Measurements from ENCODE around the gene TUBE1. TPM values are rescaled to one million over a fixed set of nuclear protein-coding genes. Genes with fewer than 3 reads are reported as not detected.

The TUBE1 gene
- total and polyA plus RNA-seq, 4 donors = 10.1 to 59.2 (median 15.1) TPM

- TF ChIP-seq CTCF (IDR thresholded peaks at IDR 0.05; ENCODE audit: control extremely low read depth, extremely low read depth) = no peak
- Histone ChIP-seq H3K36me3 (ENCODE audit: control insufficient read depth in 4 of 4, insufficient read depth in 4 of 4, low read length in 4 of 4) (no peaks in the 10 kb centered on the region), H3K4me3 (no peak overlapping the region), H3K9ac (ENCODE audit: insufficient read depth in 1 of 2, low read length in 2 of 2) (no peak overlapping the region), H3K27me3 (ENCODE audit: control insufficient read depth in 3 of 3, insufficient read depth in 3 of 3, low read length in 2 of 3) (no peaks in the 10 kb centered on the region), H3K27ac (ENCODE audit: low read depth in 1 of 2, low read length in 1 of 2) (no peak overlapping the region), H3K9me3 (ENCODE audit: control insufficient read depth in 4 of 4, insufficient read depth in 3 of 4, low read length in 3 of 4) (no peaks in the 10 kb centered on the region), H3K4me1 (ENCODE audit: control insufficient read depth in 5 of 5, insufficient read depth in 5 of 5, low read length in 5 of 5) (peaks cover 0 to 3% (median 0%) of the 10 kb centered on the region in 5 donors)
- no peak for DNase-seq
- no peak for ATAC-seq (ENCODE audit: insufficient read depth, low FRiP score)
- 69 to 86% methylated on average over 3 of the region's 3 CpGs for WGBS, 2 donors
Measured at GRCh38 chr6:112041535-112041934, 45.7 kb downstream of the TUBE1 start.

- no peaks in the 10 kb centered on the region for H3K27me3 ChIP-seq (ENCODE audit: control insufficient read depth in 3 of 3, insufficient read depth in 3 of 3, low read length in 2 of 3)
- DNase-seq (no peak), ATAC-seq (ENCODE audit: insufficient read depth, low FRiP score) (no peak)
- TF ChIP-seq CTCF (IDR thresholded peaks at IDR 0.05; ENCODE audit: control extremely low read depth, extremely low read depth) = no peak
- no peaks in the 10 kb centered on the region for H3K36me3 ChIP-seq (ENCODE audit: control insufficient read depth in 4 of 4, insufficient read depth in 4 of 4, low read length in 4 of 4)
- H3K9ac ChIP-seq (ENCODE audit: insufficient read depth in 1 of 2, low read length in 2 of 2) = no peak overlapping the region
- 43 to 51% methylated on average over 1 of the region's 1 CpG for WGBS, 2 donors
- H3K4me1 ChIP-seq (ENCODE audit: control insufficient read depth in 5 of 5, insufficient read depth in 5 of 5, low read length in 5 of 5) = peaks cover 0 to 3% (median 0%) of the 10 kb centered on the region in 5 donors
- no peaks in the 10 kb centered on the region for H3K9me3 ChIP-seq (ENCODE audit: control insufficient read depth in 4 of 4, insufficient read depth in 3 of 4, low read length in 3 of 4)
- no peak overlapping the region for H3K4me3 ChIP-seq
- H3K27ac ChIP-seq (ENCODE audit: low read depth in 1 of 2, low read length in 1 of 2) = no peak overlapping the region
Measured at GRCh38 chr6:112040956-112041355, 46.3 kb downstream of the TUBE1 start.

- ATAC-seq (ENCODE audit: insufficient read depth, low FRiP score) (no peak), DNase-seq (no peak)
- Histone ChIP-seq H3K9ac (ENCODE audit: insufficient read depth in 1 of 2, low read length in 2 of 2) (no peak overlapping the region), H3K4me1 (ENCODE audit: control insufficient read depth in 5 of 5, insufficient read depth in 5 of 5, low read length in 5 of 5) (peaks cover 0 to 4% (median 0%) of the 10 kb centered on the region in 5 donors), H3K4me3 (no peak overlapping the region), H3K9me3 (ENCODE audit: control insufficient read depth in 4 of 4, insufficient read depth in 3 of 4, low read length in 3 of 4) (no peaks in the 10 kb centered on the region), H3K27ac (ENCODE audit: low read depth in 1 of 2, low read length in 1 of 2) (no peak overlapping the region), H3K36me3 (ENCODE audit: control insufficient read depth in 4 of 4, insufficient read depth in 4 of 4, low read length in 4 of 4) (no peaks in the 10 kb centered on the region), H3K27me3 (ENCODE audit: control insufficient read depth in 3 of 3, insufficient read depth in 3 of 3, low read length in 2 of 3) (no peaks in the 10 kb centered on the region)
- TF ChIP-seq CTCF (IDR thresholded peaks at IDR 0.05; ENCODE audit: control extremely low read depth, extremely low read depth) = no peak
- 75 to 90% methylated on average over 2 of the region's 2 CpGs for WGBS, 2 donors
Measured at GRCh38 chr6:112039431-112039770, 47.9 kb downstream of the TUBE1 start.

- H3K9ac ChIP-seq (ENCODE audit: insufficient read depth in 1 of 2, low read length in 2 of 2) = no peak overlapping the region
- H3K36me3 ChIP-seq (ENCODE audit: control insufficient read depth in 4 of 4, insufficient read depth in 4 of 4, low read length in 4 of 4) = no peaks in the 10 kb centered on the region
- no peaks in the 10 kb centered on the region for H3K27me3 ChIP-seq (ENCODE audit: control insufficient read depth in 3 of 3, insufficient read depth in 3 of 3, low read length in 2 of 3)
- no peak for TF ChIP-seq CTCF (IDR thresholded peaks at IDR 0.05; ENCODE audit: control extremely low read depth, extremely low read depth)
- DNase-seq (no peak), ATAC-seq (ENCODE audit: insufficient read depth, low FRiP score) (no peak)
- no peak overlapping the region for H3K4me3 ChIP-seq
- H3K9me3 ChIP-seq (ENCODE audit: control insufficient read depth in 4 of 4, insufficient read depth in 3 of 4, low read length in 3 of 4) = no peaks in the 10 kb centered on the region
- no peak overlapping the region for H3K27ac ChIP-seq (ENCODE audit: low read depth in 1 of 2, low read length in 1 of 2)
- WGBS, 2 donors = 91 to 96% methylated on average over 15 of the region's 15 CpGs
- peaks cover 0 to 5% (median 0%) of the 10 kb centered on the region in 5 donors for H3K4me1 ChIP-seq (ENCODE audit: control insufficient read depth in 5 of 5, insufficient read depth in 5 of 5, low read length in 5 of 5)
Measured at GRCh38 chr6:112038756-112039430, 48.4 kb downstream of the TUBE1 start.
